Activated naive CD8-positive, alpha-beta T cell treated with anti-CD3 and anti-CD28 coated beads for 36 hours (primary cell): ENCODE results near the gene C13orf46. TPM values are rescaled to one million over a fixed set of nuclear protein-coding genes. Genes with fewer than 3 reads are reported as not detected.

Source experiments
- DNase-seq: peaks from one replicate; pipeline ENCODE4 v3.0.0; 2021
- H3K27ac Mint-ChIP-seq: one replicate; pipeline ENCODE4 v1.8.0; 2022; ENCODE audit warnings: mild to moderate bottlenecking, moderate library complexity, mixed read lengths
- H3K27me3 Mint-ChIP-seq: one replicate; pipeline ENCODE4 v1.8.0; 2022; ENCODE audit warnings: mild to moderate bottlenecking, mixed read lengths
- H3K36me3 Mint-ChIP-seq: one replicate; pipeline ENCODE4 v1.8.0; 2021; ENCODE audit warnings: mild to moderate bottlenecking, mixed read lengths
- H3K4me1 Mint-ChIP-seq: one replicate; pipeline ENCODE4 v1.8.0; 2021; ENCODE audit warnings: mixed read lengths
- H3K4me3 Mint-ChIP-seq: one replicate; pipeline ENCODE4 v1.8.0; 2022; ENCODE audit warnings: mild to moderate bottlenecking, moderate library complexity, mixed read lengths
- H3K9me3 Mint-ChIP-seq: one replicate; pipeline ENCODE4 v1.8.0; 2022; ENCODE audit warnings: mixed read lengths
- total RNA-seq, 2 experiments: library from RNA; stranded (reverse); gene quantifications; one replicate each; pipeline ENCODE4 v1.2.3, GENCODE V29; 2021

The C13orf46 gene
- total RNA-seq, 2 experiments from 2014 or later, result 0.96 to 0.99 TPM

GRCh38 chr13:113949546-113949945, 24.3 kb downstream of the C13orf46 start:
- Mint-ChIP-seq H3K36me3 (peaks cover under 1% of the 10 kb centered on the region), H3K4me3 (no peak overlapping the region), H3K27me3 (no peaks in the 10 kb centered on the region), H3K27ac (no peak overlapping the region), H3K4me1 (peaks cover 3% of the 10 kb centered on the region), H3K9me3 (no peaks in the 10 kb centered on the region)
- no peak for DNase-seq

GRCh38 chr13:113948034-113948742, 25.7 kb downstream of the C13orf46 start:
- Mint-ChIP-seq H3K27ac (no peak overlapping the region), H3K4me1 (peaks cover 3% of the 10 kb centered on the region)

GRCh38 chr13:113947311-113948033, 26.4 kb downstream of the C13orf46 start:
- no peaks in the 10 kb centered on the region for H3K9me3 Mint-ChIP-seq
- no peaks in the 10 kb centered on the region for H3K36me3 Mint-ChIP-seq
- H3K4me1 Mint-ChIP-seq, result peaks cover 3% of the 10 kb centered on the region
- no peaks in the 10 kb centered on the region for H3K27me3 Mint-ChIP-seq
- H3K27ac Mint-ChIP-seq, result no peak overlapping the region
- DNase-seq, result no peak
- H3K4me3 Mint-ChIP-seq, result no peak overlapping the region

More at GRCh38 chr13:113948034-113948742, 25.7 kb downstream of the C13orf46 start:
- DNase-seq, result no peak
- no peaks in the 10 kb centered on the region for H3K9me3 Mint-ChIP-seq
- no peak overlapping the region for H3K4me3 Mint-ChIP-seq
- H3K27me3 Mint-ChIP-seq, result no peaks in the 10 kb centered on the region
- no peaks in the 10 kb centered on the region for H3K36me3 Mint-ChIP-seq

GRCh38 chr13:113946409-113947181, 27.3 kb downstream of the C13orf46 start:
- H3K27me3 Mint-ChIP-seq, result no peaks in the 10 kb centered on the region
- no peak overlapping the region for H3K4me3 Mint-ChIP-seq
- H3K9me3 Mint-ChIP-seq, result no peaks in the 10 kb centered on the region
- DNase-seq, result no peak
- H3K4me1 Mint-ChIP-seq, result peaks cover 3% of the 10 kb centered on the region
- H3K27ac Mint-ChIP-seq, result no peak overlapping the region
- no peaks in the 10 kb centered on the region for H3K36me3 Mint-ChIP-seq

- no peaks in the 10 kb centered on the region for H3K9me3 Mint-ChIP-seq
- H3K4me3 Mint-ChIP-seq, result no peak overlapping the region
- H3K27me3 Mint-ChIP-seq, result no peaks in the 10 kb centered on the region
- no peaks in the 10 kb centered on the region for H3K36me3 Mint-ChIP-seq
- H3K4me1 Mint-ChIP-seq, result peaks cover 3% of the 10 kb centered on the region
- no peak overlapping the region for H3K27ac Mint-ChIP-seq
- no peak for DNase-seq
Observed at GRCh38 chr13:113945857-113946408, 27.9 kb downstream of the C13orf46 start.

- Mint-ChIP-seq H3K27ac (no peak overlapping the region), H3K27me3 (no peaks in the 10 kb centered on the region), H3K9me3 (no peaks in the 10 kb centered on the region), H3K4me3 (no peak overlapping the region), H3K36me3 (no peaks in the 10 kb centered on the region), H3K4me1 (peaks cover 3% of the 10 kb centered on the region)
- DNase-seq, result no peak
Observed at GRCh38 chr13:113943821-113944565, 29.9 kb downstream of the C13orf46 start.

- no peak overlapping the region for H3K27ac Mint-ChIP-seq
- DNase-seq, result no peak
- no peaks in the 10 kb centered on the region for H3K9me3 Mint-ChIP-seq
- H3K4me3 Mint-ChIP-seq, result no peak overlapping the region
- no peaks in the 10 kb centered on the region for H3K4me1 Mint-ChIP-seq
- no peaks in the 10 kb centered on the region for H3K27me3 Mint-ChIP-seq
- H3K36me3 Mint-ChIP-seq, result no peaks in the 10 kb centered on the region
Observed at GRCh38 chr13:113942591-113943103, 31.2 kb downstream of the C13orf46 start.

- DNase-seq, result no peak
- Mint-ChIP-seq H3K27ac (no peak overlapping the region), H3K9me3 (no peaks in the 10 kb centered on the region), H3K4me1 (no peaks in the 10 kb centered on the region), H3K36me3 (no peaks in the 10 kb centered on the region), H3K4me3 (no peak overlapping the region), H3K27me3 (no peaks in the 10 kb centered on the region)
Observed at GRCh38 chr13:113941571-113942191, 32.2 kb downstream of the C13orf46 start.

- H3K4me1 Mint-ChIP-seq, result no peaks in the 10 kb centered on the region
- H3K9me3 Mint-ChIP-seq, result no peaks in the 10 kb centered on the region
- no peaks in the 10 kb centered on the region for H3K36me3 Mint-ChIP-seq
- no peaks in the 10 kb centered on the region for H3K27me3 Mint-ChIP-seq
- no peak for DNase-seq
- no peak overlapping the region for H3K27ac Mint-ChIP-seq
- H3K4me3 Mint-ChIP-seq, result no peak overlapping the region
Observed at GRCh38 chr13:113939944-113940297, 34.0 kb downstream of the C13orf46 start.

- DNase-seq, result no peak
- no peak overlapping the region for H3K27ac Mint-ChIP-seq
- H3K9me3 Mint-ChIP-seq, result no peaks in the 10 kb centered on the region
- H3K36me3 Mint-ChIP-seq, result no peaks in the 10 kb centered on the region
- no peaks in the 10 kb centered on the region for H3K4me1 Mint-ChIP-seq
- no peaks in the 10 kb centered on the region for H3K27me3 Mint-ChIP-seq
- H3K4me3 Mint-ChIP-seq, result no peak overlapping the region
Observed at GRCh38 chr13:113939129-113939943, 34.5 kb downstream of the C13orf46 start.

GRCh38 chr13:113938716-113939115, 35.2 kb downstream of the C13orf46 start:
- H3K9me3 Mint-ChIP-seq, result no peaks in the 10 kb centered on the region
- no peaks in the 10 kb centered on the region for H3K4me1 Mint-ChIP-seq
- no peak overlapping the region for H3K27ac Mint-ChIP-seq
- DNase-seq, result no peak
- no peaks in the 10 kb centered on the region for H3K36me3 Mint-ChIP-seq
- no peaks in the 10 kb centered on the region for H3K27me3 Mint-ChIP-seq
- H3K4me3 Mint-ChIP-seq, result no peak overlapping the region

- Mint-ChIP-seq H3K4me1 (no peaks in the 10 kb centered on the region), H3K27ac (no peak overlapping the region), H3K36me3 (no peaks in the 10 kb centered on the region), H3K27me3 (peaks cover 2% of the 10 kb centered on the region), H3K9me3 (no peaks in the 10 kb centered on the region), H3K4me3 (no peak overlapping the region)
- DNase-seq, result no peak
Observed at GRCh38 chr13:113938246-113938645, 35.6 kb downstream of the C13orf46 start.

- no peak for DNase-seq
- no peaks in the 10 kb centered on the region for H3K4me1 Mint-ChIP-seq
- no peaks in the 10 kb centered on the region for H3K9me3 Mint-ChIP-seq
- H3K27ac Mint-ChIP-seq, result no peak overlapping the region
- H3K4me3 Mint-ChIP-seq, result no peak overlapping the region
- H3K36me3 Mint-ChIP-seq, result no peaks in the 10 kb centered on the region
- peaks cover 5% of the 10 kb centered on the region for H3K27me3 Mint-ChIP-seq
Observed at GRCh38 chr13:113937527-113938180, 36.2 kb downstream of the C13orf46 start.
